ENCODE results near the gene RASL12.

DNA sequence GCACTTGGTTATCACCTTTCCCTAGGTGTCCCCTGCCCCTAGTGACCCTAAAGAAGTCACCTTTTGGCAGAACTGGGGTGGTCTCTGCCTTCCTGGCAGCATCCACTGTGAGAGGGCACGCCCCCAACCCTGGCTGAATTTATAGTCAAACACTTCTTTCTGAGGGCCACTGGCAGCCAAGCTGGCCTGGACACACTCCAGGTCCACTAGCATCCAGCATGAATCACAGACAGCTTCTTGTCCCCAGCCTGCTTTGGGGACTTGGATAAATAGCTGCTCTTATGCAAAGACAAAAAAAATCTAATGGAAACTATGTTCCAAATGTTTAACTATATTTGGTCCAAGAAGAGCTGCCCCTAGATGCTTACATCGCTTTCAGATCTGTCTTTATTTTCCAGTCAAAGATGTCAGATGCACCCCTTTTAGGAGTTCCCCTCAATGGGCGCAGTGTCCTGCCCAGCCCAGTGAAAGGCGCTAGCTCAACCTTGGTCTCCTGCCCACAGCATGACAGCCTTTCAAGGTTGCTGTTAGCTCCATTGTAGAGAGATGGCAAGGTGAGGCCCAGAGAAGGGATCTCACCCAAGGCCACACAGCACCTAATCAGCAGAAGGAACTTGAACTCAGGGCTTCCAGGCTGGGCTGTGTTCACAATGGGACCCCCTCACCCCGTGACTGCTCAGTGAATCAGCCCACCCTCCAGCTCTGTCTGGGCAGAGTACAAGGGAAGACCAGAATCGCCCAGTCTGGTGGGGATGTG, 7.0 kb downstream of the RASL12 start:
- TF ChIP-seq EZH2 (IDR thresholded peaks at IDR 0.05; ENCODE audit: borderline replicate concordance) (no peak), EZH2phosphoT487 (IDR thresholded peaks at IDR 0.05; ENCODE audit: low read depth, severe bottlenecking, unreplicated experiment) (no peak)
- TF ChIP-seq, protein P1, sequence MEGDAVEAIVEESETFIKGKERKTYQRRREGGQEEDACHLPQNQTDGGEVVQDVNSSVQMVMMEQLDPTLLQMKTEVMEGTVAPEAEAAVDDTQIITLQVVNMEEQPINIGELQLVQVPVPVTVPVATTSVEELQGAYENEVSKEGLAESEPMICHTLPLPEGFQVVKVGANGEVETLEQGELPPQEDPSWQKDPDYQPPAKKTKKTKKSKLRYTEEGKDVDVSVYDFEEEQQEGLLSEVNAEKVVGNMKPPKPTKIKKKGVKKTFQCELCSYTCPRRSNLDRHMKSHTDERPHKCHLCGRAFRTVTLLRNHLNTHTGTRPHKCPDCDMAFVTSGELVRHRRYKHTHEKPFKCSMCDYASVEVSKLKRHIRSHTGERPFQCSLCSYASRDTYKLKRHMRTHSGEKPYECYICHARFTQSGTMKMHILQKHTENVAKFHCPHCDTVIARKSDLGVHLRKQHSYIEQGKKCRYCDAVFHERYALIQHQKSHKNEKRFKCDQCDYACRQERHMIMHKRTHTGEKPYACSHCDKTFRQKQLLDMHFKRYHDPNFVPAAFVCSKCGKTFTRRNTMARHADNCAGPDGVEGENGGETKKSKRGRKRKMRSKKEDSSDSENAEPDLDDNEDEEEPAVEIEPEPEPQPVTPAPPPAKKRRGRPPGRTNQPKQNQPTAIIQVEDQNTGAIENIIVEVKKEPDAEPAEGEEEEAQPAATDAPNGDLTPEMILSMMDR (IDR thresholded peaks at IDR 0.05; ENCODE audit: poor library complexity) = no peak
